H1 (cell line): ENCODE results near the gene PRKCA. TPM values are rescaled to one million over a fixed set of nuclear protein-coding genes. Genes with fewer than 3 reads are reported as not detected.

Experiments
- CTCF ChIA-PET: fragments of 300-600 bp; sonication (Branson Sonifier 250); formaldehyde crosslinking; loops from one replicate; lab custom pipeline; 2021; ENCODE audit not compliant: partially characterized antibody; lab: Charles Lee
- POLR2A ChIA-PET: fragments of 300-600 bp; sonication (Branson Sonifier 250); formaldehyde crosslinking; loops from one replicate; lab custom pipeline; 2021; ENCODE audit warnings: inconsistent platforms; ENCODE audit not compliant: partially characterized antibody; lab: Charles Lee
- DNase-seq, 2 experiments: peaks; one replicate each; pipeline versions ENCODE4 v3.0.0 to v3.0.0-alpha.2; 2010 to 2022; ENCODE audit warnings: low spot score in 2 of 2, low read depth in 1 of 2, mixed read lengths in 1 of 2
- FAIRE-seq: peaks from 2 replicates; lab custom pipeline; 2011; peaks lifted over from hg19 to GRCh38; lab: Jason Lieb, UNC
- H2AFZ ChIP-seq: 2 replicates; pipeline ENCODE4 v1.8.1; 2012; ENCODE audit warnings: low read length, inconsistent platforms
- H2AK5ac ChIP-seq: 2 replicates; pipeline ENCODE4 v1.6.1; 2013; ENCODE audit warnings: low read depth, low read length
- H2BK120ac ChIP-seq: replicated peaks from 2 replicates; pipeline ENCODE3; 2013; ENCODE audit warnings: low read depth, low read length, inconsistent platforms
- H2BK12ac ChIP-seq: 2 replicates; pipeline ENCODE4 v1.6.1; 2013; ENCODE audit warnings: low read depth, low read length
- H2BK15ac ChIP-seq: 2 replicates; pipeline ENCODE4 v1.6.1; 2013; ENCODE audit warnings: low read length
- H2BK20ac ChIP-seq: 2 replicates; pipeline ENCODE4 v1.6.1; 2013; ENCODE audit warnings: low read length
- H2BK5ac ChIP-seq: 2 replicates; pipeline ENCODE4 v1.6.1; 2013; ENCODE audit warnings: low read depth, low read length
- H3K14ac ChIP-seq: 2 replicates; pipeline ENCODE4 v1.6.1; 2013; ENCODE audit warnings: inconsistent platforms; ENCODE audit not compliant: insufficient read length
- H3K18ac ChIP-seq: 2 replicates; pipeline ENCODE4 v1.6.1; 2013; ENCODE audit warnings: low read length; ENCODE audit errors: extremely low read depth
- H3K23ac ChIP-seq: 2 replicates; pipeline ENCODE4 v1.6.1; 2013; ENCODE audit warnings: inconsistent platforms; ENCODE audit not compliant: insufficient read length
- H3K23me2 ChIP-seq: 2 replicates; pipeline ENCODE4 v1.6.1; 2013; ENCODE audit warnings: low read depth, low read length
- H3K27ac ChIP-seq: 2 replicates; pipeline ENCODE4 v1.6.1; 2011; ENCODE audit warnings: low read depth, low read length, inconsistent platforms
- H3K27me3 ChIP-seq, 4 experiments: replicated peaks in 1 of 4; 1 replicate in 1 of 4; 2 replicates in 3 of 4; pipeline versions ENCODE4 v1.6.1 to v1.8.1; 2011 to 2013; ENCODE audit warnings: low read length in 3 of 4, mild to moderate bottlenecking in 3 of 4, inconsistent platforms in 2 of 4, mixed read lengths in 2 of 4, moderate library complexity in 1 of 4; ENCODE audit not compliant: control insufficient read depth in 3 of 4, insufficient read depth in 3 of 4; ENCODE audit errors: extremely low read depth in 1 of 4
- H3K36me3 ChIP-seq, 4 experiments: 2 replicates each; pipeline versions ENCODE4 v1.6.1 to v1.8.1; 2011 to 2013; ENCODE audit warnings: mild to moderate bottlenecking in 4 of 4, low read length in 3 of 4, moderate library complexity in 2 of 4, control low read depth in 1 of 4, inconsistent platforms in 1 of 4; ENCODE audit not compliant: insufficient read depth in 4 of 4, control insufficient read depth in 2 of 4
- H3K4ac ChIP-seq: replicated peaks from 2 replicates; pipeline ENCODE3; 2013; ENCODE audit warnings: low read length, low read depth, mixed read lengths, inconsistent platforms; ENCODE audit not compliant: insufficient read length
- H3K4me1 ChIP-seq, 4 experiments: replicated peaks in 1 of 4; 1 replicate in 1 of 4; 2 replicates in 3 of 4; pipeline versions ENCODE4 v1.6.1 to v1.8.1; 2011 to 2013; ENCODE audit warnings: low read length in 3 of 4, inconsistent platforms in 2 of 4, mixed read lengths in 1 of 4; ENCODE audit not compliant: insufficient read depth in 4 of 4, control insufficient read depth in 3 of 4
- H3K4me2 ChIP-seq, 2 experiments: 2 replicates each; pipeline versions ENCODE4 v1.6.1 to v1.8.1; 2011 to 2013; ENCODE audit warnings: low read depth in 2 of 2, low read length in 2 of 2, control low read depth in 1 of 2, inconsistent platforms in 1 of 2, mild to moderate bottlenecking in 1 of 2; ENCODE audit not compliant: insufficient read depth in 1 of 2
- H3K4me3 ChIP-seq, 4 experiments: fragments of 200-600, 300-600 bp in 1 of 4; sonication (generic), shearing (Covaris generic), sonication (Bioruptor Twin) in 1 of 4; 2 replicates each; pipeline versions ENCODE4 v1.5.1 to v1.8.1; 2011 to 2016; ENCODE audit warnings: low read length in 4 of 4, low read depth in 3 of 4, control low read depth in 2 of 4, inconsistent platforms in 2 of 4, mild to moderate bottlenecking in 2 of 4, mixed read lengths in 1 of 4, moderate library complexity in 1 of 4; ENCODE audit not compliant: insufficient read depth in 2 of 4; ENCODE audit errors: extremely low read depth in 1 of 4
- H3K56ac ChIP-seq: replicated peaks from 2 replicates; pipeline ENCODE3; 2013; ENCODE audit warnings: low read depth, mild to moderate bottlenecking, mixed read lengths, low read length, inconsistent platforms; ENCODE audit not compliant: insufficient read length
- H3K79me1 ChIP-seq: 2 replicates; pipeline ENCODE4 v1.6.1; 2013; ENCODE audit warnings: low read depth, low read length, control low read depth
- H3K79me2 ChIP-seq, 2 experiments: 2 replicates each; pipeline versions ENCODE4 v1.6.1 to v1.8.1; 2012 to 2013; ENCODE audit warnings: low read length in 2 of 2, mild to moderate bottlenecking in 2 of 2, inconsistent platforms in 1 of 2; ENCODE audit not compliant: insufficient read depth in 2 of 2, control insufficient read depth in 1 of 2
- H3K9ac ChIP-seq, 4 experiments: replicated peaks in 1 of 4; 1 replicate in 1 of 4; 2 replicates in 3 of 4; pipeline versions ENCODE4 v1.6.1 to v1.8.1; 2011 to 2013; ENCODE audit warnings: low read depth in 3 of 4, low read length in 3 of 4, control low read depth in 2 of 4, mild to moderate bottlenecking in 2 of 4, moderate library complexity in 2 of 4, inconsistent platforms in 1 of 4; ENCODE audit errors: extremely low read depth in 1 of 4
- H3K9me3 ChIP-seq, 2 experiments: 2 replicates each; pipeline versions ENCODE4 v1.6.1 to v1.8.1; 2012 to 2013; ENCODE audit warnings: mild to moderate bottlenecking in 2 of 2, moderate library complexity in 2 of 2, control low read depth in 1 of 2, inconsistent platforms in 1 of 2, low read depth in 1 of 2, low read length in 1 of 2, mixed read lengths in 1 of 2; ENCODE audit not compliant: insufficient read depth in 2 of 2
- H4K20me1 ChIP-seq, 2 experiments: replicated peaks in 1 of 2; 2 replicates each; pipeline versions ENCODE3 to v1.8.1; 2011 to 2013; ENCODE audit warnings: inconsistent platforms in 2 of 2, low read length in 2 of 2, mild to moderate bottlenecking in 1 of 2; ENCODE audit not compliant: insufficient read depth in 2 of 2, control insufficient read depth in 1 of 2
- H4K5ac ChIP-seq: 2 replicates; pipeline ENCODE4 v1.6.1; 2013; ENCODE audit warnings: low read length, low read depth, mixed read lengths, inconsistent platforms; ENCODE audit not compliant: insufficient read length
- H4K8ac ChIP-seq: 2 replicates; pipeline ENCODE4 v1.8.0; 2013; ENCODE audit warnings: mild to moderate bottlenecking, moderate library complexity, low read length, inconsistent platforms; ENCODE audit not compliant: insufficient read depth; ENCODE audit errors: extremely low read depth
- H4K91ac ChIP-seq: replicated peaks from 2 replicates; pipeline ENCODE3; 2013; ENCODE audit warnings: low read length, mixed read lengths, inconsistent platforms; ENCODE audit not compliant: insufficient read length
- CEBPB ChIP-seq: IDR thresholded peaks from 2 replicates; pipeline ENCODE4 v1.6.1; 2012; ENCODE audit warnings: low read depth, low read length
- RAD21 ChIP-seq, 2 experiments: IDR thresholded peaks in 1 of 2; conservative IDR thresholded peaks in 1 of 2; 2 replicates each; pipeline ENCODE4 v1.6.1; 2011; ENCODE audit warnings: low read depth in 2 of 2, low read length in 2 of 2, improper control_type of control experiment in 1 of 2, inconsistent platforms in 1 of 2, mild to moderate bottlenecking in 1 of 2, moderate library complexity in 1 of 2
- WGBS, 2 experiments: shearing (Covaris generic) in 1 of 2; methylation state at CpG; one replicate each; pipeline versions ENCODE4 v1.1.6 to v1.1.7; 2013 to 2015; ENCODE audit warnings: low lambda C conversion rate in 2 of 2, mixed read lengths in 2 of 2, inconsistent platforms in 1 of 2, low coverage in 1 of 2, missing lambda C conversion rate in 1 of 2; ENCODE audit not compliant: insufficient replicate concordance in 2 of 2, insufficient coverage in 1 of 2, insufficient read length in 1 of 2; ENCODE audit errors: extremely low coverage in 1 of 2, missing lambda C conversion rate in 1 of 2; 5-methylcytosine and 5-hydroxymethylcytosine counted together
- polyA plus RNA-seq, 7 experiments: library from polyadenylated mRNA; depleted of rRNA in 3 of 7; stranded (reverse) in 5 of 7; unstranded in 2 of 7; fragments of >200 nt in 5 of 7; fragments of 200-250 nt in 2 of 7; gene quantifications; 1 replicate in 5 of 7; 2 replicates in 1 of 7; 4 replicates in 1 of 7; pipeline versions ENCODE4 v1.2.1 to v1.2.3, GENCODE V29; 2011 to 2013; ENCODE audit warnings: missing spikeins in 2 of 7, mixed read lengths in 2 of 7
- total RNA-seq: library from RNA; stranded (reverse); fragmentation: NEBNext Ultra II Directional; extraction: Animal tissue kit (Norgen Biotek cat#: 25700); gene quantifications from 2 replicates; pipeline ENCODE4 v1.2.1, GENCODE V29; 2021

PRKCA gene
- total and polyA plus RNA-seq, 2 of the 8 experiments (the other 6 are each of a cell fraction or from before 2014, with no cell fraction given), result 5.8 to 17.8 TPM

- Histone ChIP-seq H3K9ac (no peak overlapping the region), H2AFZ (no peak overlapping the region), H3K79me2 (no peaks in the 10 kb centered on the region), H2BK5ac (no peak overlapping the region), H3K4me3 (no peak overlapping the region), H3K36me3 (no peaks in the 10 kb centered on the region), H3K4me1 (no peaks in the 10 kb centered on the region), H4K91ac (no peak overlapping the region), H3K23me2 (no peaks in the 10 kb centered on the region), H4K8ac (no peak overlapping the region), H2AK5ac (no peak overlapping the region), H4K20me1 (no peaks in the 10 kb centered on the region), H3K27ac (no peak overlapping the region), H3K4ac (no peak overlapping the region), H2BK12ac (no peak overlapping the region), H3K23ac (no peak overlapping the region), H3K14ac (no peak overlapping the region), H4K5ac (no peak overlapping the region), H3K4me2 (no peak overlapping the region), H2BK20ac (no peak overlapping the region), H3K9me3 (peaks cover 0 to 3% of the 10 kb centered on the region in 2 experiments; a peak in 1 of 4 replicates), H3K56ac (no peak overlapping the region), H2BK120ac (no peak overlapping the region), H3K18ac (no peak overlapping the region), H3K27me3 (no peaks in the 10 kb centered on the region), H2BK15ac (no peak overlapping the region), H3K79me1 (no peaks in the 10 kb centered on the region)
- ChIA-PET POLR2A (interaction anchor here (0.6 to 1.7 kb wide), 3 partner anchors 9 to 23 kb away, joined by 3 to 4 read pairs (median 3); no protein-coding TSS in a partner anchor), CTCF (interaction anchor here (0.9 to 1.8 kb wide), 5 partner anchors 19 to 85 kb away, joined by 3 to 6 read pairs (median 3); no protein-coding TSS in a partner anchor)
- DNase-seq (no peak), FAIRE-seq (no peak)
- no peak for TF ChIP-seq RAD21 (IDR thresholded peaks at IDR 0.05 in 1 of 2, conservative IDR thresholded peaks at IDR 0.05 in 1 of 2; ENCODE audit: low read depth in 2 of 2, low read length in 2 of 2)
- no peak for TF ChIP-seq CEBPB
- WGBS, 2 experiments, result 92% methylated on average over 5 of the region's 5 CpGs; no CpG with 5 or more reads in 1 of the 2 experiments
These were observed 510.2 kb downstream of the PRKCA start for GRCh38 chr17:66812571-66812970.
